Ishikawa (cell line): ENCODE measurements around the gene ITPRIPL1.

Experiments used
- CEBPB ChIP-seq: IDR thresholded peaks from 2 replicates; pipeline ENCODE4 v1.6.1; 2012
- EGR1 ChIP-seq: IDR thresholded peaks from 2 replicates; pipeline ENCODE4 v1.6.1; 2012
- EP300 ChIP-seq: IDR thresholded peaks from 2 replicates; pipeline ENCODE4 v1.6.1; 2012; ENCODE audit warnings: borderline replicate concordance
- FOXM1 ChIP-seq: IDR thresholded peaks from 2 replicates; pipeline ENCODE4 v1.6.1; 2012; ENCODE audit warnings: low read depth, borderline replicate concordance
- NFIC ChIP-seq: IDR thresholded peaks from 2 replicates; pipeline ENCODE4 v1.6.1; 2012
- TAF1 ChIP-seq: IDR thresholded peaks from 2 replicates; pipeline ENCODE4 v1.6.1; 2012; ENCODE audit warnings: low read depth, mild to moderate bottlenecking
- TCF12 ChIP-seq: IDR thresholded peaks from 2 replicates; pipeline ENCODE4 v1.6.1; 2012; ENCODE audit warnings: low read depth
- TEAD4 ChIP-seq: IDR thresholded peaks from 2 replicates; pipeline ENCODE4 v1.6.1; 2012
- YY1 ChIP-seq: IDR thresholded peaks from 2 replicates; pipeline ENCODE4 v1.6.1; 2012; ENCODE audit warnings: low read depth
- TF ChIP-seq, protein P1 (sequence below): IDR thresholded peaks from 2 replicates; pipeline ENCODE4 v1.6.1; 2012; ENCODE audit warnings: low read depth, mild to moderate bottlenecking
- TF ChIP-seq, protein P2 (sequence below): IDR thresholded peaks from 2 replicates; pipeline ENCODE4 v1.6.1; 2012

GRCh38 chr2:96308248-96308647 is 16.9 kb upstream of the ITPRIPL1 start:
- TF ChIP-seq EP300 (no peak), FOXM1 (no peak), TEAD4 (no peak), YY1 (no peak), NFIC (peak; percentile 40; the same call in 1 of the 2 replicates), CEBPB (no peak), EGR1 (no peak), TCF12 (no peak), TAF1 (no peak)
- TF ChIP-seq, protein P1, sequence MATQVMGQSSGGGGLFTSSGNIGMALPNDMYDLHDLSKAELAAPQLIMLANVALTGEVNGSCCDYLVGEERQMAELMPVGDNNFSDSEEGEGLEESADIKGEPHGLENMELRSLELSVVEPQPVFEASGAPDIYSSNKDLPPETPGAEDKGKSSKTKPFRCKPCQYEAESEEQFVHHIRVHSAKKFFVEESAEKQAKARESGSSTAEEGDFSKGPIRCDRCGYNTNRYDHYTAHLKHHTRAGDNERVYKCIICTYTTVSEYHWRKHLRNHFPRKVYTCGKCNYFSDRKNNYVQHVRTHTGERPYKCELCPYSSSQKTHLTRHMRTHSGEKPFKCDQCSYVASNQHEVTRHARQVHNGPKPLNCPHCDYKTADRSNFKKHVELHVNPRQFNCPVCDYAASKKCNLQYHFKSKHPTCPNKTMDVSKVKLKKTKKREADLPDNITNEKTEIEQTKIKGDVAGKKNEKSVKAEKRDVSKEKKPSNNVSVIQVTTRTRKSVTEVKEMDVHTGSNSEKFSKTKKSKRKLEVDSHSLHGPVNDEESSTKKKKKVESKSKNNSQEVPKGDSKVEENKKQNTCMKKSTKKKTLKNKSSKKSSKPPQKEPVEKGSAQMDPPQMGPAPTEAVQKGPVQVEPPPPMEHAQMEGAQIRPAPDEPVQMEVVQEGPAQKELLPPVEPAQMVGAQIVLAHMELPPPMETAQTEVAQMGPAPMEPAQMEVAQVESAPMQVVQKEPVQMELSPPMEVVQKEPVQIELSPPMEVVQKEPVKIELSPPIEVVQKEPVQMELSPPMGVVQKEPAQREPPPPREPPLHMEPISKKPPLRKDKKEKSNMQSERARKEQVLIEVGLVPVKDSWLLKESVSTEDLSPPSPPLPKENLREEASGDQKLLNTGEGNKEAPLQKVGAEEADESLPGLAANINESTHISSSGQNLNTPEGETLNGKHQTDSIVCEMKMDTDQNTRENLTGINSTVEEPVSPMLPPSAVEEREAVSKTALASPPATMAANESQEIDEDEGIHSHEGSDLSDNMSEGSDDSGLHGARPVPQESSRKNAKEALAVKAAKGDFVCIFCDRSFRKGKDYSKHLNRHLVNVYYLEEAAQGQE = no peak
- TF ChIP-seq, protein P2, sequence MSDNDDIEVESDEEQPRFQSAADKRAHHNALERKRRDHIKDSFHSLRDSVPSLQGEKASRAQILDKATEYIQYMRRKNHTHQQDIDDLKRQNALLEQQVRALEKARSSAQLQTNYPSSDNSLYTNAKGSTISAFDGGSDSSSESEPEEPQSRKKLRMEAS = no peak
